ENCODE data around the gene SHB. TPM values are rescaled to one million over a fixed set of nuclear protein-coding genes. Genes with fewer than 3 reads are reported as not detected.

The SHB gene
- total and polyA plus RNA-seq, 2 of the 13 experiments (the other 11 are each of a cell fraction or from before 2014, with no cell fraction given), result 19.4 to 20.7 TPM

DNA sequence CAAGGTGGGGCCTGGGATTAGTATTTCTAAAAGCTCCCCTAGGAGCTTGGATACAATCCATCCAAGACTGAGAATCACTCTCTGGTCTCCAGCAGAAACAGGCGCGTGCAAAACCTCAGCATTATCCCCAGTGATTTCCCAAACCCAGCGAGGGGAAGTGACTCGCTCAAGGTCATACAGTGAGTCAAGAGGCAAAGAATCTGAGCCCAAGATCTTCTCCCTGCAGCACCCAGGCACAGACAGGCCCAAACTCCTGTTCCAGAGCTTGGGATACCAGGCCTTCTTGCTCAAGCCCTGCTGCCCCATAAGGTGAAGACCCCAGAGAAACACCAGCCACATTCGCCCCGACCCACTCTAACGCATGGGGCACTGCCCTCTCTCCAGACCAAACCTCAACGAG, 33.2 kb downstream of the SHB start (continued):
- TF ChIP-seq, protein P1, sequence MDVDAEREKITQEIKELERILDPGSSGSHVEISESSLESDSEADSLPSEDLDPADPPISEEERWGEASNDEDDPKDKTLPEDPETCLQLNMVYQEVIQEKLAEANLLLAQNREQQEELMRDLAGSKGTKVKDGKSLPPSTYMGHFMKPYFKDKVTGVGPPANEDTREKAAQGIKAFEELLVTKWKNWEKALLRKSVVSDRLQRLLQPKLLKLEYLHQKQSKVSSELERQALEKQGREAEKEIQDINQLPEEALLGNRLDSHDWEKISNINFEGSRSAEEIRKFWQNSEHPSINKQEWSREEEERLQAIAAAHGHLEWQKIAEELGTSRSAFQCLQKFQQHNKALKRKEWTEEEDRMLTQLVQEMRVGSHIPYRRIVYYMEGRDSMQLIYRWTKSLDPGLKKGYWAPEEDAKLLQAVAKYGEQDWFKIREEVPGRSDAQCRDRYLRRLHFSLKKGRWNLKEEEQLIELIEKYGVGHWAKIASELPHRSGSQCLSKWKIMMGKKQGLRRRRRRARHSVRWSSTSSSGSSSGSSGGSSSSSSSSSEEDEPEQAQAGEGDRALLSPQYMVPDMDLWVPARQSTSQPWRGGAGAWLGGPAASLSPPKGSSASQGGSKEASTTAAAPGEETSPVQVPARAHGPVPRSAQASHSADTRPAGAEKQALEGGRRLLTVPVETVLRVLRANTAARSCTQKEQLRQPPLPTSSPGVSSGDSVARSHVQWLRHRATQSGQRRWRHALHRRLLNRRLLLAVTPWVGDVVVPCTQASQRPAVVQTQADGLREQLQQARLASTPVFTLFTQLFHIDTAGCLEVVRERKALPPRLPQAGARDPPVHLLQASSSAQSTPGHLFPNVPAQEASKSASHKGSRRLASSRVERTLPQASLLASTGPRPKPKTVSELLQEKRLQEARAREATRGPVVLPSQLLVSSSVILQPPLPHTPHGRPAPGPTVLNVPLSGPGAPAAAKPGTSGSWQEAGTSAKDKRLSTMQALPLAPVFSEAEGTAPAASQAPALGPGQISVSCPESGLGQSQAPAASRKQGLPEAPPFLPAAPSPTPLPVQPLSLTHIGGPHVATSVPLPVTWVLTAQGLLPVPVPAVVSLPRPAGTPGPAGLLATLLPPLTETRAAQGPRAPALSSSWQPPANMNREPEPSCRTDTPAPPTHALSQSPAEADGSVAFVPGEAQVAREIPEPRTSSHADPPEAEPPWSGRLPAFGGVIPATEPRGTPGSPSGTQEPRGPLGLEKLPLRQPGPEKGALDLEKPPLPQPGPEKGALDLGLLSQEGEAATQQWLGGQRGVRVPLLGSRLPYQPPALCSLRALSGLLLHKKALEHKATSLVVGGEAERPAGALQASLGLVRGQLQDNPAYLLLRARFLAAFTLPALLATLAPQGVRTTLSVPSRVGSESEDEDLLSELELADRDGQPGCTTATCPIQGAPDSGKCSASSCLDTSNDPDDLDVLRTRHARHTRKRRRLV (CRISPR knock-in tag; IDR thresholded peaks at IDR 0.05), result no peak
- TF ChIP-seq ZNF737 (CRISPR knock-in tag; IDR thresholded peaks at IDR 0.05; ENCODE audit: borderline replicate concordance) (no peak), TSC22D2 (CRISPR knock-in tag; IDR thresholded peaks at IDR 0.05; ENCODE audit: borderline replicate concordance) (no peak), MYNN (CRISPR knock-in tag; IDR thresholded peaks at IDR 0.05; ENCODE audit: low read depth) (no peak), MTA1 (CRISPR knock-in tag; IDR thresholded peaks at IDR 0.05; ENCODE audit: borderline replicate concordance) (no peak), XRCC5 (optimal IDR thresholded peaks at IDR 0.05; ENCODE audit: low read length) (peak; percentile 43), RCOR2 (CRISPR knock-in tag; IDR thresholded peaks at IDR 0.05) (peak; percentile 35; the same call in 1 of the 2 replicates), ZNF570 (CRISPR knock-in tag; IDR thresholded peaks at IDR 0.05; ENCODE audit: borderline replicate concordance) (no peak), ZNF441 (CRISPR knock-in tag; IDR thresholded peaks at IDR 0.05; ENCODE audit: borderline replicate concordance) (no peak), NAIF1 (CRISPR knock-in tag; IDR thresholded peaks at IDR 0.05; ENCODE audit: borderline replicate concordance) (no peak)
- TF ChIP-seq, protein P2, sequence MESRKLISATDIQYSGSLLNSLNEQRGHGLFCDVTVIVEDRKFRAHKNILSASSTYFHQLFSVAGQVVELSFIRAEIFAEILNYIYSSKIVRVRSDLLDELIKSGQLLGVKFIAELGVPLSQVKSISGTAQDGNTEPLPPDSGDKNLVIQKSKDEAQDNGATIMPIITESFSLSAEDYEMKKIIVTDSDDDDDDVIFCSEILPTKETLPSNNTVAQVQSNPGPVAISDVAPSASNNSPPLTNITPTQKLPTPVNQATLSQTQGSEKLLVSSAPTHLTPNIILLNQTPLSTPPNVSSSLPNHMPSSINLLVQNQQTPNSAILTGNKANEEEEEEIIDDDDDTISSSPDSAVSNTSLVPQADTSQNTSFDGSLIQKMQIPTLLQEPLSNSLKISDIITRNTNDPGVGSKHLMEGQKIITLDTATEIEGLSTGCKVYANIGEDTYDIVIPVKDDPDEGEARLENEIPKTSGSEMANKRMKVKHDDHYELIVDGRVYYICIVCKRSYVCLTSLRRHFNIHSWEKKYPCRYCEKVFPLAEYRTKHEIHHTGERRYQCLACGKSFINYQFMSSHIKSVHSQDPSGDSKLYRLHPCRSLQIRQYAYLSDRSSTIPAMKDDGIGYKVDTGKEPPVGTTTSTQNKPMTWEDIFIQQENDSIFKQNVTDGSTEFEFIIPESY (CRISPR knock-in tag; IDR thresholded peaks at IDR 0.05), result peak; percentile 63
- TF ChIP-seq, protein P3, sequence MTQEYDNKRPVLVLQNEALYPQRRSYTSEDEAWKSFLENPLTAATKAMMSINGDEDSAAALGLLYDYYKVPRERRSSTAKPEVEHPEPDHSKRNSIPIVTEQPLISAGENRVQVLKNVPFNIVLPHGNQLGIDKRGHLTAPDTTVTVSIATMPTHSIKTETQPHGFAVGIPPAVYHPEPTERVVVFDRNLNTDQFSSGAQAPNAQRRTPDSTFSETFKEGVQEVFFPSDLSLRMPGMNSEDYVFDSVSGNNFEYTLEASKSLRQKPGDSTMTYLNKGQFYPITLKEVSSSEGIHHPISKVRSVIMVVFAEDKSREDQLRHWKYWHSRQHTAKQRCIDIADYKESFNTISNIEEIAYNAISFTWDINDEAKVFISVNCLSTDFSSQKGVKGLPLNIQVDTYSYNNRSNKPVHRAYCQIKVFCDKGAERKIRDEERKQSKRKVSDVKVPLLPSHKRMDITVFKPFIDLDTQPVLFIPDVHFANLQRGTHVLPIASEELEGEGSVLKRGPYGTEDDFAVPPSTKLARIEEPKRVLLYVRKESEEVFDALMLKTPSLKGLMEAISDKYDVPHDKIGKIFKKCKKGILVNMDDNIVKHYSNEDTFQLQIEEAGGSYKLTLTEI (CRISPR knock-in tag; conservative IDR thresholded peaks at IDR 0.05), result no peak
- TF ChIP-seq, protein P4, sequence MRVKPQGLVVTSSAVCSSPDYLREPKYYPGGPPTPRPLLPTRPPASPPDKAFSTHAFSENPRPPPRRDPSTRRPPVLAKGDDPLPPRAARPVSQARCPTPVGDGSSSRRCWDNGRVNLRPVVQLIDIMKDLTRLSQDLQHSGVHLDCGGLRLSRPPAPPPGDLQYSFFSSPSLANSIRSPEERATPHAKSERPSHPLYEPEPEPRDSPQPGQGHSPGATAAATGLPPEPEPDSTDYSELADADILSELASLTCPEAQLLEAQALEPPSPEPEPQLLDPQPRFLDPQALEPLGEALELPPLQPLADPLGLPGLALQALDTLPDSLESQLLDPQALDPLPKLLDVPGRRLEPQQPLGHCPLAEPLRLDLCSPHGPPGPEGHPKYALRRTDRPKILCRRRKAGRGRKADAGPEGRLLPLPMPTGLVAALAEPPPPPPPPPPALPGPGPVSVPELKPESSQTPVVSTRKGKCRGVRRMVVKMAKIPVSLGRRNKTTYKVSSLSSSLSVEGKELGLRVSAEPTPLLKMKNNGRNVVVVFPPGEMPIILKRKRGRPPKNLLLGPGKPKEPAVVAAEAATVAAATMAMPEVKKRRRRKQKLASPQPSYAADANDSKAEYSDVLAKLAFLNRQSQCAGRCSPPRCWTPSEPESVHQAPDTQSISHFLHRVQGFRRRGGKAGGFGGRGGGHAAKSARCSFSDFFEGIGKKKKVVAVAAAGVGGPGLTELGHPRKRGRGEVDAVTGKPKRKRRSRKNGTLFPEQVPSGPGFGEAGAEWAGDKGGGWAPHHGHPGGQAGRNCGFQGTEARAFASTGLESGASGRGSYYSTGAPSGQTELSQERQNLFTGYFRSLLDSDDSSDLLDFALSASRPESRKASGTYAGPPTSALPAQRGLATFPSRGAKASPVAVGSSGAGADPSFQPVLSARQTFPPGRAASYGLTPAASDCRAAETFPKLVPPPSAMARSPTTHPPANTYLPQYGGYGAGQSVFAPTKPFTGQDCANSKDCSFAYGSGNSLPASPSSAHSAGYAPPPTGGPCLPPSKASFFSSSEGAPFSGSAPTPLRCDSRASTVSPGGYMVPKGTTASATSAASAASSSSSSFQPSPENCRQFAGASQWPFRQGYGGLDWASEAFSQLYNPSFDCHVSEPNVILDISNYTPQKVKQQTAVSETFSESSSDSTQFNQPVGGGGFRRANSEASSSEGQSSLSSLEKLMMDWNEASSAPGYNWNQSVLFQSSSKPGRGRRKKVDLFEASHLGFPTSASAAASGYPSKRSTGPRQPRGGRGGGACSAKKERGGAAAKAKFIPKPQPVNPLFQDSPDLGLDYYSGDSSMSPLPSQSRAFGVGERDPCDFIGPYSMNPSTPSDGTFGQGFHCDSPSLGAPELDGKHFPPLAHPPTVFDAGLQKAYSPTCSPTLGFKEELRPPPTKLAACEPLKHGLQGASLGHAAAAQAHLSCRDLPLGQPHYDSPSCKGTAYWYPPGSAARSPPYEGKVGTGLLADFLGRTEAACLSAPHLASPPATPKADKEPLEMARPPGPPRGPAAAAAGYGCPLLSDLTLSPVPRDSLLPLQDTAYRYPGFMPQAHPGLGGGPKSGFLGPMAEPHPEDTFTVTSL (CRISPR knock-in tag; IDR thresholded peaks at IDR 0.05; ENCODE audit: borderline replicate concordance), result peak; percentile 49; the same call in 1 of the 2 replicates

Data from HepG2 (cell line).